Renal cortex interstitium (tissue), 11 donors: ENCODE data around the gene TAF5L. TPM values are rescaled to one million over a fixed set of nuclear protein-coding genes. Genes with fewer than 3 reads are reported as not detected.
"Not testable (repeated sequence)": the region's sequence is repeated elsewhere in the genome, so short reads cannot be mapped to it uniquely, and the experiment has no call there.

Experiments
- DNase-seq, 11 donors: peaks; one replicate each; pipeline ENCODE4 v3.0.0-alpha.2; 2013; ENCODE audit warnings: low read depth in 9 of 11, low spot score in 4 of 11; ENCODE audit errors: extremely low read depth in 1 of 11
- polyA plus RNA-seq, 3 donors: library from polyadenylated mRNA; unstranded; fragments of 120-200 nt; gene quantifications; one replicate each; pipeline ENCODE4 v1.2.1, GENCODE V29; 2013; ENCODE audit not compliant: insufficient read length in 3 of 3

The TAF5L gene
- polyA plus RNA-seq, 3 donors, result 16.8 to 19.4 (median 19.0) TPM

DNA sequence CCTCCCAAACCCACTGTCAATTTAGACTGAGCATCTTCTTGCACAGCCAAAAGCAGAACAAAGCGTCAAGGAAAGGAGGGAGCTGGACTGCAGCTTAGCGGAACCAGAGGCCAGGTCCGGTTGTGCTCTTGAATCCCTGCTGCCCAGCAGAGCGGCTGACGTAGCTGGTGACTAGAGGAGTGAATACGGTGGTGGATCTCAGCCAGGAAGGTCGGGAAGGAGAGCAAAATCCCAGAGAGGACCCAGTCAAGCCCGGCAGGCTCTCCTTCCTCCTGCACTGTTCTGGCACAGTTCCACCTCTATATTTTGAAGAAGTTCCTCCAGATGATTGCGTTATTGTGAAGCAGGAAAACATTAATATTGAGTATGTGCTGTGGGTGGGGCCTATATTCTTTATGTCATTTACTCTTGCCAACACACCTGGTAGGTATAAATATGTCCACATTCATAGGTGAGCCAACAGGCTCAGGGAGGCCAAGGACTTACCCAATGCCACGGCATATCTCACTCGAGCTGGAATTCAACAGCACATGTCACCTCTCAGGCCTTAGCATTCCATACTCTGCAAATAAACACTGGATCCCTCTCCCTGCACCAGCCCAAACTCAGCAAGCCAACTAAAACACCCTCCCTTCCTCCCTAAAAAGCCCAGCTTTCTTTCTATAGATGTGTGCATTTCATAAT, 43.8 kb downstream of the TAF5L start:
- peak in 1 of 11 donors; percentile 12 for DNase-seq

DNA sequence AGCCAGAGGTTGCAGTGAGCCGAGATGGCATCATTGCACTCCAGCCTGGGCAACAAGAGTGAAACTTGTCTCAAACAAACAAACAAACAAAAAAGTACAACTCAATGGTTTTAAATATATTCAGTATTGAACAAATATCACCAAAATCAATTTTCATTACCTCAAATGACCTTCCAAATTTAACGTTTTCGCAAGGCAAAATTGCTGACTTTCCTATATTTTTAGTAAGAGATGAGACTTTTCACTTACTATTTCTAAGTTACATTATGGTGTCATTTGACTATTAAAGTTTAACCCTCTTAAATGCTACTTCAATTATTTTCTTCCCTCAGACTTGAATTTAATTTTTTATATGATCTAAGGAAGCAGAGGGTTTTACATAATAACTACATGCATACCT, 44.4 kb downstream of the TAF5L start:
- no peak for DNase-seq

DNA sequence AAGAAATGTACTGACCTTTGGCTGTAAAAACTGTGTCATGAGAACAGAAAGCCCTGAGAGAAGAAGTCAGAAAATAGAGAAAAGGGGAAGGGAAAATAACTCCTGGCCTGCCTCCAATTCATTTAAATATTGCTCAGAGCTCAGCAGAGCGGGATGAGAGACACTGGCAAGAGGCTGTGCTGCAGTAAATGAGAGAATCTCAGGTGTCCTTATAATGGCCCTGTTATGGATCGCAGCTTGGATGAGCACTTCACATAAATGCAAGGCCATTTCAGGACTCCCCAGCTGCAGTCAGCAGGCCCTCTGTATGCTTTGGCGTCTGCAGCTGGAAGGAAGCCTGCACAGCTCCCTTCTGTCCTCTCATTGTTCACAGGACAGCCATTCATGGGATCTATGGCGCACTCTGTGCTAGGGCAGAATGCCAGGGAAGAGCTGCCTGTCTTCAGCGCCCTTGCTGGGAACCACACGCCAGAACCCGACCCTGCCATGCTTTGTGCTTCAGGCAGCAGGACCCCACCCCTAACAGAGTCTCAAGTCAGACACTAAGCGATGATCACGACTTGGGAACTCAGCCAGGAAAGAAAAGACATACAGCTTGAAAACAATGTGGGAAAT, 46.8 kb downstream of the TAF5L start:
- DNase-seq, result peak in 8 of 11 donors; percentile 15 to 44 (median 28)

GRCh38 chr1:229578168-229579058, 47.5 kb downstream of the TAF5L start:
- no peak for DNase-seq

DNA sequence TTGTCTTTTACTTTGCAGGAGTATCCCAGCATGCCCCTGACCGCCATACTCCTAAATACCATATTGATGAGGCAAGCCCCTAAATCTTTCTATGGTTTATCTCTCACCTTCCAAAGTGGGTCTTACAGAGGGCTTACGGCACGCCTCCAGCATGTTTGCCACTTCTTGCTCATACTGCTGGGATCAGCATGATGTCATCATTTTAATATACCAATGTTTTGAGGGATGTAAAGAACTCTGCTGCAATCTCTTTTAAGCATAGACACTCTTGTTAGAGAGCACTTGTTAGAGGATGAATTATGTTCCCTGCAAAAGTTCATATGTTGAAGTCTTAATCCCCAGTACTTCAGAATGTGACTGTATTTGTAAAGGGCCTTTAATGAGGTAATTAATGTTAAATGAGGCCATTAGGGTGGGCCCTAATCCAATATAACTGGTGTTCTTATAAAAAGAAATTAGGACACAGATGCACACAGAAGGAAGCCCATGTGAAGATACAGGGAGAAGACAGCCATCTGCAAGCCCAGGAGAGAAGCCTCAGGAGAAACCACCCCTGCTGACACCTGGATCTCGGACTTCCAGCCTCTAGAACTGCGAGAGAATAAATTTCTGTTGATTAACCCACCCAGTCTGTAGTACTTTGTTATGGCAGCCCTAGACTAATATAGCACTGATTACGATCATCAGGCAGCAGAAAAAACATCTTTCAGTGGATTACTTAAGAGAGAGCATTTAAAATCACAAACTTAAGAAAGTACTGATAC, 51.1 kb downstream of the TAF5L start:
- no peak for DNase-seq

DNA sequence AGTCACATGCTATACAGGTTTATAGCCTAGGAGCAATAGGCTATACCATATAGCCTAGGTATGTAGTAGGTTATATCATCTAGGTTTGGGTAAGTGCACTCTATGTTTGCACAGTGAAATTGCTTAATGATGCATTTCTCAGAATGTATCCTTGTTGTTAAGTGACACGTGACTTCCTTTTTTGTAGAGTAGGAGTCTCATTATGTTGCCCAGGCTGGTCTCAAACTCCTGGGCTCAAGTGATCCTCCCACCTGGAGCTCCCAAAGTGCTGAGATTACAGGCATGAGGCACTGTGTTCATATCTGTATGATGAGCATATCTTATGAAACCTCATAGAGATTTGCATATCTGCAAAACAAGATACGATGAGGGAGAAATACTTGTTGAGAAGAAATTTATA, 53.6 kb downstream of the TAF5L start:
- no peak for DNase-seq

DNA sequence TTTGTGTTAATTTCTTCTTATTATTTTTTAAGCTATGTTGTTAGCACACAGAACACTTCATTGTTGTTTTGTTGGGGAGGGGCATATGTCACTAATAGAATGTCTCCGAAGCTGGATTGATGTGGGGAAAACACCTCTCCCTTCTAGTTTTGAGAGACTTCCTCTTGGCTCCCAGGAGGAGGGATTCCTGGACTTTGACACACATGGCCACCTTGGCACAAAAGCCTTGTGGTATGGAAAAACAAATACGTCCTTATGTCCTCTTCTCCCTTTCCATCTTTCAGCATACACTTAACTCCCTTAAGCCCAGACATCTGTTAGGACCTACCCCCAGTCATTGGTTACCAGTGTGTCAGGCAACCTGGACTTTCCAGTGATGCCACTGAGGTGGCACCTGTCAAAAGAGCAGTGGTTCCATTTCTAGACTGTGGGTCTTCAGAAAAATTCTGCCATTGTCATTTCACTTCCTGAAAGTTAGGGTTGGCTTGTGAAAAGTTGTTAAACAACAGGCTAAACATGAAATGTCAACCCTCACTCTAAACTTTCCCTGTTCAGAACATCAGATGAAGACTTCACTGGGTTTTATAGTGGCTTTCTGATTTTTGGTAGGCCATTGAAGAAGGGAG, 54.9 kb downstream of the TAF5L start:
- no peak for DNase-seq

DNA sequence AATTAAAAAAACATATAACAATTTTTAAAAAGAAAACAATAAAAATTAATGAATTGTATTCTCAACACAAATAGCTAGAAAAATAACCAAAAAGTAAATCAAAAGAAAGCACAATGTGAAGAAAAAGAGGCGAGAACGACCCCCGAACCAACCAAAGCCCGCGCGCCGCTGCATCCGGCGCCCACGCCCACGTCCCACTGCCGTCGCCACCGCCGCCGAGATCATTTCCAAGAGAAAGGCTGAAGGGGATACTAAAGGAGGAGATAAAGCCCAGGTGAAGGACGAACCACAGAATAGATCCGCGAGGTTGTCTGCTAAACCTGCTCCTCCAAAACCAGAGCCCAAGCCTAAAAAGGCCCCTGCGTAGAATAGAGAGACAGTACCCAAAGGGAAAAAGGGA, 55.6 kb downstream of the TAF5L start:
- no peak for DNase-seq

- no peak for DNase-seq
Observed at GRCh38 chr1:229567109-229567868, 58.6 kb downstream of the TAF5L start.

- DNase-seq, result no peak
Observed at GRCh38 chr1:229563701-229564100, 62.2 kb downstream of the TAF5L start.

DNA sequence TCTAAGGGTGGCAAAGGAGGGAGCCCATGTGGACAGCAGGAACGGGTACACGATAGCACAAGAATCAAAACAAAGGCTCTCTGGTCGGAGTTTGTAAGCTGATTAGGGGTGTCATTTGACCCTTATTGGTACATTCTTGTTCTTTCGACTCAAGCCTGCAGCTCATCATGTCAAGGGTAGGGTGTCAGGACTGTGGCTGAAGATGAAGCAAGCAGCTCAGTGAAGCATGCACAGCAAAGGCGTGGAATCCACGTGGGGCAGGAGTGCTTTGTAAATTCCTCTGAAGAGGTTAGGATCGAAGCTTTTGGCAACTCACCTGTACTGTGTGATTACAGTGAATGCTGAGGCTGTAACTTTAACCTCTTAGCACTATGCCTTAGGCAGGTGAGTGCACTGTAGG, 62.7 kb downstream of the TAF5L start:
- no peak for DNase-seq

DNA sequence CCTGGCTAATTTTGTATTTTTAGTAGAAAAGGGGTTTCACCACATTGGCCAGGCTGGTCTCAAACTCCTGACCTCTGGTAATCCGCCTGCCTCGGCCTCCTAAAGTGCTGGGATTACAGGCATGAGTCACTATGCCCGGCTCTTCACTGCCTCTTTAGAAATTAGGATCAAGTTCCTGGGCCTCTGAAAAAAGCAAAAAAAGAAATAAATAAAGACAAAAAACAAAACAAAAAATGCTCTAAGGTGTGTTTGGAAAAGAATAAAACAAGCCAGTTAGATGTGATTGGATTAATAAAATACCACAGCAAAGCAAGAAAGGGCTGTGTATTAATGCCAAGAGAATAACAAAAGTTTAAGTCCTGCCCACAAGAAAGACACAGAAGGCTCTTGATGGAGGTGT, 63.2 kb downstream of the TAF5L start:
- DNase-seq, result no peak

- no peak for DNase-seq
Observed at GRCh38 chr1:229561141-229561540, 64.8 kb downstream of the TAF5L start.

DNA sequence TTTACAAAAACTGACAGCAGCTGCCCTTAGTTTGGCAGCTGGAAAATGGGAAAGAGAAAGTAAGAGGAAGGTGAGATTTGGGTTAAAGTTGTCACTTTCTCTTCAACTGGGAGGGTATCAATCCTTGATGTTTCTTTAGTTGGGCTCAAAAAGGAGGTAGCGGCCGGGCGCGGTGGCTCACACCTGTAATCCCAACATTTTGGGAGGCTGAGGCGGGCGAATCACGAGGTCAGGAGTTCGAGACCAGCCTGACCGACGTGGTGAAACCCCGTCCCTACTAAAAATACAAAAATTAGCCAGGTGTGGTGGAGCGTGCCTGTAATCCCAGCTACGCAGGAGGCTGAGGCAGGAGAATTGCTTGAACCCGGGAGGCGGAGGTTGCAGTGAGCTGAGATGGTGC, 65.8 kb downstream of the TAF5L start:
- not testable (repeated sequence) for DNase-seq

DNA sequence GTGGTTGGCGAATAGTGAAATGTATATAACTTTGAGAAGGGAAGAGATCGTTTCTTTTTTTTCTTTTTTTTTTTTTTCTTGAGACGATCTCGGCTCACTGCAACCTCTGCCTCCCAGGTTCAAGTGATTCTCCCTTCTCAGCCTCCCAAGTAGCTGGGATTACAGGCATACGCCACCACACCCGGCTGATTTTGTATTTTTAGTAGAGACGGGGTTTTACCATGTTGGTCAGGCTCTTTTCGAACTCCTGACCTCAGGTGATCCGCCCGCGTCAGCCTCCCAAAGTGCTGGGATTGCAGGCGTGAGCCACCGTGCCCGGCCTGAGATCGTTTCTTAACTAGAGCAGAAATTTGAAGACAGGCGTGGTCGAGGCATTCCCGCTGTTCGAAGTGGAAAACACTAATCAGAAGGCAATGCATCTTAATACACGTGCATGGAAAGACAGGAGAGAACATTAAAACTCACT, 66.6 kb downstream of the TAF5L start:
- not testable (repeated sequence) for DNase-seq

GRCh38 chr1:229558460-229559335, 67.2 kb downstream of the TAF5L start, which contains the start of gene ABCB10:
Gene ABCB10 (minus strand): TSS chr1:229558707. CDS start chr1:229558652, 55 bp downstream.
- peak; percentile 94 to 98 (median 97) for DNase-seq

GRCh38 chr1:229557913-229558414, 68.0 kb downstream of the TAF5L start:
- DNase-seq, result peak in 4 of 11 donors; percentile 20 to 28 (median 24)
